Neural progenitor cell (in vitro differentiated cells): ENCODE results near the gene SRGAP3. TPM values are rescaled to one million over a fixed set of nuclear protein-coding genes. Genes with fewer than 3 reads are reported as not detected.

Source experiments
- DNase-seq: peaks from one replicate; pipeline ENCODE4 v3.0.0-alpha.2; 2016; ENCODE audit warnings: low spot score
- H2AFZ ChIP-seq: fragments of 200-600 bp; sonication (generic); replicated peaks from 2 replicates; pipeline ENCODE4 v1.6.1; 2016; ENCODE audit warnings: antibody characterized with exemption
- H3F3A ChIP-seq: fragments of 200-600 bp; sonication (generic); 2 replicates; pipeline ENCODE4 v1.6.1; 2016; ENCODE audit warnings: antibody characterized with exemption, low read depth
- H3K27ac ChIP-seq: fragments of 200-600 bp; sonication (generic); 2 replicates; pipeline ENCODE4 v1.5.1; 2016; ENCODE audit warnings: mild to moderate bottlenecking
- H3K27me3 ChIP-seq: fragments of 200-600 bp; sonication (generic); 2 replicates; pipeline ENCODE4 v1.6.1; 2016; ENCODE audit warnings: mild to moderate bottlenecking, moderate library complexity
- H3K36me3 ChIP-seq: fragments of 200-600 bp; sonication (generic); 2 replicates; pipeline ENCODE4 v1.5.1; 2016
- H3K4me1 ChIP-seq: fragments of 200-600 bp; sonication (generic); 2 replicates; pipeline ENCODE4 v1.6.1; 2016; ENCODE audit warnings: mixed run types
- H3K4me2 ChIP-seq: fragments of 200-600 bp; sonication (generic); 2 replicates; pipeline ENCODE4 v1.6.1; 2016
- H3K4me3 ChIP-seq: fragments of 200-600 bp; sonication (generic); 2 replicates; pipeline ENCODE4 v1.5.1; 2016
- H3K79me2 ChIP-seq: fragments of 200-600 bp; sonication (generic); 2 replicates; pipeline ENCODE4 v1.6.1; 2016; ENCODE audit warnings: low read depth
- H3K9ac ChIP-seq: fragments of 200-600 bp; sonication (generic); 2 replicates; pipeline ENCODE4 v1.6.1; 2016
- H3K9me3 ChIP-seq: fragments of 200-600 bp; sonication (generic); 2 replicates; pipeline ENCODE4 v1.5.1; 2016; ENCODE audit warnings: low read depth
- H4K20me1 ChIP-seq: fragments of 200-600 bp; sonication (generic); 2 replicates; pipeline ENCODE4 v1.6.1; 2016; ENCODE audit warnings: low read depth
- H3K27ac Mint-ChIP-seq: 3 replicates; pipeline ENCODE4 v1.8.0; 2021; ENCODE audit warnings: mixed read lengths
- H3K27me3 Mint-ChIP-seq: 2 replicates; pipeline ENCODE4 v1.8.0; 2022; ENCODE audit warnings: low read depth, mild to moderate bottlenecking, inconsistent platforms, moderate library complexity, mixed read lengths; ENCODE audit not compliant: insufficient read depth
- H3K36me3 Mint-ChIP-seq: 3 replicates; pipeline ENCODE4 v1.8.0; 2021; ENCODE audit warnings: mixed read lengths
- H3K4me1 Mint-ChIP-seq: 3 replicates; pipeline ENCODE4 v1.8.0; 2021; ENCODE audit warnings: mixed read lengths
- H3K4me3 Mint-ChIP-seq: 3 replicates; pipeline ENCODE4 v1.8.0; 2021; ENCODE audit warnings: mild to moderate bottlenecking, moderate library complexity, mixed read lengths
- H3K9me3 Mint-ChIP-seq: 3 replicates; pipeline ENCODE4 v1.8.0; 2020; ENCODE audit warnings: mixed read lengths
- CTCF ChIP-seq: fragments of 200-600 bp; sonication (generic); IDR thresholded peaks from 2 replicates; pipeline ENCODE4 v1.5.1; 2017; ENCODE audit warnings: antibody characterized with exemption, mild to moderate bottlenecking
- EZH2 ChIP-seq: fragments of 200-600 bp; sonication (generic); IDR thresholded peaks from 2 replicates; pipeline ENCODE4 v1.6.1; 2017; ENCODE audit warnings: antibody characterized with exemption, mild to moderate bottlenecking, moderate library complexity
- EZH2phosphoT487 ChIP-seq: fragments of 200-600 bp; sonication (generic); IDR thresholded peaks from 2 replicates; pipeline ENCODE4 v1.6.1; 2017; ENCODE audit warnings: antibody characterized with exemption
- total RNA-seq: library from RNA; depleted of rRNA; stranded (reverse); fragments of >200 nt; gene quantifications from 2 replicates; pipeline ENCODE4 v1.2.3, GENCODE V29; 2015; ENCODE audit warnings: low replicate concordance

The SRGAP3 gene
- total RNA-seq, 1 donor from 2014 or later = 59.3 TPM

- Histone ChIP-seq H3K9ac (no peak overlapping the region), H2AFZ (no peak overlapping the region), H3K4me2 (peak overlapping the region; percentile 66), H3K4me1 (peaks cover 18% of the 10 kb centered on the region), H3K36me3 (no peaks in the 10 kb centered on the region), H3K27ac (no peak overlapping the region), H3F3A (peaks cover 15% of the 10 kb centered on the region), H4K20me1 (no peaks in the 10 kb centered on the region), H3K4me3 (no peak overlapping the region), H3K27me3 (no peaks in the 10 kb centered on the region), H3K79me2 (no peaks in the 10 kb centered on the region), H3K9me3 (no peaks in the 10 kb centered on the region)
- peak overlapping the region; percentile 82 for H3K4me3 Mint-ChIP-seq
- H3K4me1 Mint-ChIP-seq = peaks cover 46% of the 10 kb centered on the region
- peak overlapping the region; percentile 98 for H3K27ac Mint-ChIP-seq
- peaks cover 2% of the 10 kb centered on the region for H3K27me3 Mint-ChIP-seq
- peak; percentile 67 for DNase-seq
- peaks cover 6% of the 10 kb centered on the region for H3K9me3 Mint-ChIP-seq
- no peaks in the 10 kb centered on the region for H3K36me3 Mint-ChIP-seq
- TF ChIP-seq CTCF = no peak
- no peak for TF ChIP-seq EZH2phosphoT487
Observed at GRCh38 chr3:9279966-9280365, 30.5 kb upstream of the SRGAP3 start.

- Histone ChIP-seq H3K27me3 (no peaks in the 10 kb centered on the region), H3K4me3 (no peak overlapping the region), H3K9me3 (no peaks in the 10 kb centered on the region), H3K4me1 (peaks cover 18% of the 10 kb centered on the region), H2AFZ (no peak overlapping the region), H3K36me3 (no peaks in the 10 kb centered on the region), H3K4me2 (no peak overlapping the region), H4K20me1 (no peaks in the 10 kb centered on the region), H3K9ac (no peak overlapping the region), H3F3A (peaks cover 15% of the 10 kb centered on the region), H3K27ac (no peak overlapping the region), H3K79me2 (no peaks in the 10 kb centered on the region)
- DNase-seq = no peak
- Mint-ChIP-seq H3K27ac (peak overlapping the region; percentile 81), H3K4me1 (peaks cover 46% of the 10 kb centered on the region), H3K36me3 (no peaks in the 10 kb centered on the region), H3K4me3 (peak overlapping the region; percentile 8), H3K27me3 (peaks cover 2% of the 10 kb centered on the region), H3K9me3 (peaks cover 3% of the 10 kb centered on the region)
- TF ChIP-seq EZH2 = no peak
- no peak for TF ChIP-seq CTCF
- no peak for TF ChIP-seq EZH2phosphoT487
Observed at GRCh38 chr3:9278498-9278897, 29.1 kb upstream of the SRGAP3 start.

DNA sequence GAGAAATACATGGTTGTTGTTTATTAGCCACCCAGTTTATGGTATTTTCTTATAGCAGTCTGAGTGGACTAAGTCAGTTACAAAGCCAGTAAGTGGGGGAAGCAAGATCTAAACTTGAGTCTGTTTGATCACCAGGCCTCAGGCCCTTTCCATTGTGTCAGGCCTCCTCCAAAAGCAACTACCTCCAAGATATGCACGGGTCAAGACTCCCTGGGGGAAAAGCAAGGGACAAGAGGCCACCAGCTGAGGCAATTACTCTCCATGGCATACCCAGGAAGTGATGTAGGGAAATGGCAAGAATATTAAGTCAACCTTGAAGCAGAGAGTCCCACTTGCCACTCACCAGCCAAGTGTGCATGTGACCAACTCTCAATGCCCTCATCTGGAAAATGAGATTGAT, 28.6 kb upstream of the SRGAP3 start:
- H3K9me3 ChIP-seq = no peaks in the 10 kb centered on the region
- Mint-ChIP-seq H3K4me3 (no peak overlapping the region), H3K27me3 (peaks cover 2% of the 10 kb centered on the region), H3K9me3 (peaks cover 3% of the 10 kb centered on the region), H3K4me1 (peaks cover 44% of the 10 kb centered on the region), H3K27ac (peak overlapping the region; percentile 81), H3K36me3 (no peaks in the 10 kb centered on the region)
- peaks cover 18% of the 10 kb centered on the region for H3K4me1 ChIP-seq
- peaks cover 15% of the 10 kb centered on the region for H3F3A ChIP-seq
- no peaks in the 10 kb centered on the region for H3K36me3 ChIP-seq
- H3K79me2 ChIP-seq = no peaks in the 10 kb centered on the region
- no peak overlapping the region for H3K4me2 ChIP-seq
- no peak overlapping the region for H3K9ac ChIP-seq
- TF ChIP-seq EZH2phosphoT487 (no peak), EZH2 (no peak), CTCF (no peak)
- DNase-seq = no peak
- H3K4me3 ChIP-seq = no peak overlapping the region
- no peak overlapping the region for H2AFZ ChIP-seq
- no peak overlapping the region for H3K27ac ChIP-seq
- H4K20me1 ChIP-seq = no peaks in the 10 kb centered on the region
- no peaks in the 10 kb centered on the region for H3K27me3 ChIP-seq
